Measurements from ENCODE around the gene PTPRF.

PTPRF gene

DNA sequence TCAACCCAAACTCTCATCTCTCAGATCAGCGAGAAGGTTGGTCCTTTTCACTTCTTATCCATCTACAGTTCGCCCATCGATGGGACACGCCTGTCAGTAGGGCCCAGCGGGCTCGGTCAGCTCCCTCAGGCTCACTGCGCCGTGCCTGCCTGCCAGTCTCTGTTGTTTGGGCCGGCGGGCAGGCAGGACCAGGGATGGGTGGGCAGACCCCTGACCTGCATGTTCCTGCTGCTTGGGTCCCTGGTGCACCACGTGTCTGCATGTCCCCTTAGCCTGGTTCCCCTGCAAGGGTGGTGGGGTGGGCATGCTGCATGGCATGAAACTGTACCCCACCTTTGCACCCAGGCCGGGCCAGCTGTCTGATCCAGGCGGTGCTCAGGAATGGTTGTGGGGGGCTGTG, 52.4 kb downstream of the PTPRF start:
- Histone ChIP-seq H3K9me3 (ENCODE audit: insufficient read depth, low read length) (no peaks in the 10 kb centered on the region), H3K27me3 (ENCODE audit: low read length) (no peaks in the 10 kb centered on the region), H2AFZ (ENCODE audit: low read depth, low read length, severe bottlenecking) (no peak overlapping the region), H3K4me3 (ENCODE audit: insufficient read depth, low read length, poor library complexity, severe bottlenecking) (no peak overlapping the region), H3K27ac (ENCODE audit: low read depth, low read length) (no peak overlapping the region), H3K9ac (ENCODE audit: low read length) (no peak overlapping the region), H3F3A (ENCODE audit: insufficient read depth) (no peaks in the 10 kb centered on the region), H3K4me2 (ENCODE audit: low read depth, low read length, poor library complexity, severe bottlenecking) (no peak overlapping the region), H4K20me1 (ENCODE audit: low read depth, low read length) (no peaks in the 10 kb centered on the region), H3K79me2 (ENCODE audit: insufficient read depth, low read length) (no peaks in the 10 kb centered on the region), H3K36me3 (ENCODE audit: low read length) (no peaks in the 10 kb centered on the region), H3K9me2 (replicated peaks; ENCODE audit: insufficient read depth, low read length) (no peaks in the 10 kb centered on the region)
- TF ChIP-seq EZH2phosphoT487 (conservative IDR thresholded peaks at IDR 0.05; ENCODE audit: low read length) = no peak
- TF ChIP-seq, protein P1, sequence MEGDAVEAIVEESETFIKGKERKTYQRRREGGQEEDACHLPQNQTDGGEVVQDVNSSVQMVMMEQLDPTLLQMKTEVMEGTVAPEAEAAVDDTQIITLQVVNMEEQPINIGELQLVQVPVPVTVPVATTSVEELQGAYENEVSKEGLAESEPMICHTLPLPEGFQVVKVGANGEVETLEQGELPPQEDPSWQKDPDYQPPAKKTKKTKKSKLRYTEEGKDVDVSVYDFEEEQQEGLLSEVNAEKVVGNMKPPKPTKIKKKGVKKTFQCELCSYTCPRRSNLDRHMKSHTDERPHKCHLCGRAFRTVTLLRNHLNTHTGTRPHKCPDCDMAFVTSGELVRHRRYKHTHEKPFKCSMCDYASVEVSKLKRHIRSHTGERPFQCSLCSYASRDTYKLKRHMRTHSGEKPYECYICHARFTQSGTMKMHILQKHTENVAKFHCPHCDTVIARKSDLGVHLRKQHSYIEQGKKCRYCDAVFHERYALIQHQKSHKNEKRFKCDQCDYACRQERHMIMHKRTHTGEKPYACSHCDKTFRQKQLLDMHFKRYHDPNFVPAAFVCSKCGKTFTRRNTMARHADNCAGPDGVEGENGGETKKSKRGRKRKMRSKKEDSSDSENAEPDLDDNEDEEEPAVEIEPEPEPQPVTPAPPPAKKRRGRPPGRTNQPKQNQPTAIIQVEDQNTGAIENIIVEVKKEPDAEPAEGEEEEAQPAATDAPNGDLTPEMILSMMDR (IDR thresholded peaks at IDR 0.05; ENCODE audit: insufficient read depth, low read length, poor library complexity, severe bottlenecking) = no peak

DNA sequence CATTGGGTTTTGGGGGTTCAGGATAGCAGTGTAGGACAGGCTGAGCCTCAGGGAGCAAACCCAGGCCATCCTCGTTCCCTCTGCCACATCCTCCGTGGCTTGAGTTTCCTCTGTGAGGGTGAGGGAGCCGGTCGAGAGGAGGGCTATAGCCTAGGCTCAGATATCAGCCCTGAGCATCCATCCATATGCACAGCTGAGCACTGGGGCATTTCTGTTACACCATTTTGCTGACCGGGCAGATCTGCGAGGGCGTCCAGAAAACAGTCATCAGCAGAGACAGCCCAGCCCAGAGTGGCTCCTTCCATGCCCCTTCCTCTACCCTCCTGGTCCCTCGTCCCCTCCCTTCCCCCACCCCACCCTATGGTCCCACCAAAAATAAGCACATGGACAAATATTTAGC, 53.5 kb downstream of the PTPRF start:
- Histone ChIP-seq H3F3A (ENCODE audit: insufficient read depth) (no peaks in the 10 kb centered on the region), H3K27me3 (ENCODE audit: low read length) (no peaks in the 10 kb centered on the region), H3K27ac (ENCODE audit: low read depth, low read length) (no peak overlapping the region), H3K9me2 (replicated peaks; ENCODE audit: insufficient read depth, low read length) (no peaks in the 10 kb centered on the region), H4K20me1 (ENCODE audit: low read depth, low read length) (no peaks in the 10 kb centered on the region), H3K9ac (ENCODE audit: low read length) (no peak overlapping the region), H3K36me3 (ENCODE audit: low read length) (no peaks in the 10 kb centered on the region), H3K4me2 (ENCODE audit: low read depth, low read length, poor library complexity, severe bottlenecking) (no peak overlapping the region), H3K9me3 (ENCODE audit: insufficient read depth, low read length) (no peaks in the 10 kb centered on the region), H3K4me3 (ENCODE audit: insufficient read depth, low read length, poor library complexity, severe bottlenecking) (no peak overlapping the region), H3K79me2 (ENCODE audit: insufficient read depth, low read length) (no peaks in the 10 kb centered on the region), H2AFZ (ENCODE audit: low read depth, low read length, severe bottlenecking) (no peak overlapping the region)
- TF ChIP-seq, protein P1 (IDR thresholded peaks at IDR 0.05; ENCODE audit: insufficient read depth, low read length, poor library complexity, severe bottlenecking) = no peak
- TF ChIP-seq EZH2phosphoT487 (conservative IDR thresholded peaks at IDR 0.05; ENCODE audit: low read length) = no peak

DNA sequence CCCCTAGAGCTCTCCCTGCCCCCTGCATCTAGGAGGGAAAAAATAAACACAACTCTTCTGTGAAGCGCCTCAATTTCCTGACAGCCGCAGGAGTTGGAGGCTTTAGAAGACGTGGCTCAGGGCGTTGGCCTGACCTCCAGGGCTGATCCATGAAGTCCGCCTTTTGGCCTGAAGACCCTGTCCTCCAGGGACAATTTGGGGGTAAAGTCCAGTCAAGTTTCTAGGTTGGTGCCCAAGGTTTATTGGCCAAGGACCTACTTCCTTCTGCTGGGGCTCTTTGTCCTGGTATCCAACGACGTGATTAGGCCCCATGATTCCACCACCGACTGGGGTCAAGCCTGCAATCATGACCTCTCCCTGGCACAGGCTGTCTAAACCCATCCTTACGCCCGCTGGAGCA, 54.9 kb downstream of the PTPRF start:
- H3K9ac ChIP-seq (ENCODE audit: low read length) = no peak overlapping the region
- H3K4me3 ChIP-seq (ENCODE audit: insufficient read depth, low read length, poor library complexity, severe bottlenecking) = no peak overlapping the region
- no peak overlapping the region for H2AFZ ChIP-seq (ENCODE audit: low read depth, low read length, severe bottlenecking)
- H3F3A ChIP-seq (ENCODE audit: insufficient read depth) = no peaks in the 10 kb centered on the region
- no peaks in the 10 kb centered on the region for H3K9me2 ChIP-seq (replicated peaks; ENCODE audit: insufficient read depth, low read length)
- no peaks in the 10 kb centered on the region for H3K36me3 ChIP-seq (ENCODE audit: low read length)
- H3K27ac ChIP-seq (ENCODE audit: low read depth, low read length) = no peak overlapping the region
- H4K20me1 ChIP-seq (ENCODE audit: low read depth, low read length) = no peaks in the 10 kb centered on the region
- no peak overlapping the region for H3K4me2 ChIP-seq (ENCODE audit: low read depth, low read length, poor library complexity, severe bottlenecking)
- H3K27me3 ChIP-seq (ENCODE audit: low read length) = no peaks in the 10 kb centered on the region
- no peaks in the 10 kb centered on the region for H3K9me3 ChIP-seq (ENCODE audit: insufficient read depth, low read length)
- no peaks in the 10 kb centered on the region for H3K79me2 ChIP-seq (ENCODE audit: insufficient read depth, low read length)
- TF ChIP-seq EZH2phosphoT487 (conservative IDR thresholded peaks at IDR 0.05; ENCODE audit: low read length) = no peak
- TF ChIP-seq, protein P1 (IDR thresholded peaks at IDR 0.05; ENCODE audit: insufficient read depth, low read length, poor library complexity, severe bottlenecking) = no peak
